Parathyroid adenoma (tissue), 2 donors: Measurements from ENCODE around the gene GAK.
"Not testable (repeated sequence)": the region's sequence is repeated elsewhere in the genome, so short reads cannot be mapped to it uniquely, and the experiment has no call there.

Experiments
- H2AFZ ChIP-seq: fragments of 300-600 bp; sonication (generic); one replicate; pipeline ENCODE4 v1.7.0; 2017; ENCODE audit warnings: antibody characterized with exemption, mild to moderate bottlenecking
- H3K27ac ChIP-seq: fragments of 300-600 bp; sonication (generic); one replicate; pipeline ENCODE4 v1.7.0; 2017
- H3K27me3 ChIP-seq: fragments of 300-600 bp; sonication (generic); one replicate; pipeline ENCODE4 v1.7.0; 2017; ENCODE audit warnings: low read length; ENCODE audit not compliant: control insufficient read depth, insufficient read depth
- H3K36me3 ChIP-seq: fragments of 300-600 bp; sonication (generic); one replicate; pipeline ENCODE4 v1.7.0; 2017; ENCODE audit warnings: low read length; ENCODE audit not compliant: control insufficient read depth, insufficient read depth
- H3K4me1 ChIP-seq: fragments of 300-600 bp; sonication (generic); one replicate; pipeline ENCODE4 v1.7.0; 2017; ENCODE audit warnings: control low read depth
- H3K4me2 ChIP-seq: fragments of 300-600 bp; sonication (generic); one replicate; pipeline ENCODE4 v1.7.0; 2017; ENCODE audit warnings: low read length
- H3K4me3 ChIP-seq: fragments of 300-600 bp; sonication (generic); one replicate; pipeline ENCODE4 v1.7.0; 2017; ENCODE audit warnings: low read depth, low read length
- H3K79me2 ChIP-seq: fragments of 300-600 bp; sonication (generic); one replicate; pipeline ENCODE4 v1.7.0; 2017; ENCODE audit warnings: control low read depth
- H3K9ac ChIP-seq: fragments of 300-600 bp; sonication (generic); one replicate; pipeline ENCODE4 v1.7.0; 2017; ENCODE audit warnings: mild to moderate bottlenecking
- H3K9me3 ChIP-seq: fragments of 300-600 bp; sonication (generic); one replicate; pipeline ENCODE4 v1.7.0; 2017; ENCODE audit warnings: low read length; ENCODE audit not compliant: control insufficient read depth
- TF ChIP-seq, protein P1 (sequence below): fragments of 300-600 bp; sonication (generic); IDR thresholded peaks from one replicate; pipeline ENCODE4 v1.7.0; 2017; ENCODE audit warnings: antibody characterized with exemption, mild to moderate bottlenecking
- donor health status: primary hyperparathyroidism.

Gene GAK

GRCh38 chr4:807792-808191, 124.3 kb downstream of the GAK start:
- Histone ChIP-seq H3K36me3 (no peaks in the 10 kb centered on the region), H3K9ac (no peak overlapping the region), H3K4me3 (no peak overlapping the region), H3K27me3 (no peaks in the 10 kb centered on the region), H3K79me2 (no peaks in the 10 kb centered on the region), H3K27ac (no peak overlapping the region), H3K4me2 (no peak overlapping the region), H3K9me3 (no peaks in the 10 kb centered on the region), H2AFZ (no peak overlapping the region), H3K4me1 (no peaks in the 10 kb centered on the region)
- TF ChIP-seq, protein P1, sequence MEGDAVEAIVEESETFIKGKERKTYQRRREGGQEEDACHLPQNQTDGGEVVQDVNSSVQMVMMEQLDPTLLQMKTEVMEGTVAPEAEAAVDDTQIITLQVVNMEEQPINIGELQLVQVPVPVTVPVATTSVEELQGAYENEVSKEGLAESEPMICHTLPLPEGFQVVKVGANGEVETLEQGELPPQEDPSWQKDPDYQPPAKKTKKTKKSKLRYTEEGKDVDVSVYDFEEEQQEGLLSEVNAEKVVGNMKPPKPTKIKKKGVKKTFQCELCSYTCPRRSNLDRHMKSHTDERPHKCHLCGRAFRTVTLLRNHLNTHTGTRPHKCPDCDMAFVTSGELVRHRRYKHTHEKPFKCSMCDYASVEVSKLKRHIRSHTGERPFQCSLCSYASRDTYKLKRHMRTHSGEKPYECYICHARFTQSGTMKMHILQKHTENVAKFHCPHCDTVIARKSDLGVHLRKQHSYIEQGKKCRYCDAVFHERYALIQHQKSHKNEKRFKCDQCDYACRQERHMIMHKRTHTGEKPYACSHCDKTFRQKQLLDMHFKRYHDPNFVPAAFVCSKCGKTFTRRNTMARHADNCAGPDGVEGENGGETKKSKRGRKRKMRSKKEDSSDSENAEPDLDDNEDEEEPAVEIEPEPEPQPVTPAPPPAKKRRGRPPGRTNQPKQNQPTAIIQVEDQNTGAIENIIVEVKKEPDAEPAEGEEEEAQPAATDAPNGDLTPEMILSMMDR = no peak

GRCh38 chr4:806979-807378, 125.1 kb downstream of the GAK start:
- not testable (repeated sequence) for H3K27ac ChIP-seq, H3K4me1 ChIP-seq, H3K27me3 ChIP-seq, H3K79me2 ChIP-seq, H3K4me3 ChIP-seq, H3K9ac ChIP-seq, H3K9me3 ChIP-seq, H3K36me3 ChIP-seq, H3K4me2 ChIP-seq, H2AFZ ChIP-seq

GRCh38 chr4:804804-805203, 127.3 kb downstream of the GAK start:
- H3K27me3 ChIP-seq = no peaks in the 10 kb centered on the region
- TF ChIP-seq, protein P1 = no peak
- H3K9me3 ChIP-seq = no peaks in the 10 kb centered on the region
- H3K4me1 ChIP-seq = no peaks in the 10 kb centered on the region
- H3K36me3 ChIP-seq = no peaks in the 10 kb centered on the region
- no peak overlapping the region for H3K9ac ChIP-seq
- no peak overlapping the region for H3K27ac ChIP-seq
- H3K4me3 ChIP-seq = no peak overlapping the region
- no peak overlapping the region for H3K4me2 ChIP-seq
- no peak overlapping the region for H2AFZ ChIP-seq
- no peaks in the 10 kb centered on the region for H3K79me2 ChIP-seq

DNA sequence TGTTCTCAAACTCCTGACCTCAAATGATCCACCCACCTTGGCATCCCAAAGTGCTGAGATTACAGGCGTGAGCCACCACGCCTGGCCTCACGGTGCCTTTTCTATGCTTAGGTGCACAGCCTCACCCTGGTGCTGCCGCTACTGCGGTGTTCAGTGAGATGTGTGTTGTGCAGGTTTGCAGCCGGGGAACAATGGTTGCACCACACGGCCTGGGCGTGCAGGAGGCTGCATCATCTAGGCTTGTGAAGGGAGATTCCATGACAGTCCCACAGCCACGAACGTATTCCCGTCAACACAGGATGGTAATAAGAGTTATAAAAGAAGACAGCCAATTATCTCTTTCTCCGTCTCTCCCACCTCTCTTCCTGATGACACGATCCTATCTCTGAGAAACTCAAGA, 128.2 kb downstream of the GAK start:
- no peak overlapping the region for H3K4me2 ChIP-seq
- H3K9me3 ChIP-seq = no peaks in the 10 kb centered on the region
- H3K4me1 ChIP-seq = no peaks in the 10 kb centered on the region
- TF ChIP-seq, protein P1 = no peak
- H3K4me3 ChIP-seq = no peak overlapping the region
- no peak overlapping the region for H3K27ac ChIP-seq
- H3K27me3 ChIP-seq = no peaks in the 10 kb centered on the region
- H3K9ac ChIP-seq = no peak overlapping the region
- no peaks in the 10 kb centered on the region for H3K79me2 ChIP-seq
- no peaks in the 10 kb centered on the region for H3K36me3 ChIP-seq
- H2AFZ ChIP-seq = no peak overlapping the region

DNA sequence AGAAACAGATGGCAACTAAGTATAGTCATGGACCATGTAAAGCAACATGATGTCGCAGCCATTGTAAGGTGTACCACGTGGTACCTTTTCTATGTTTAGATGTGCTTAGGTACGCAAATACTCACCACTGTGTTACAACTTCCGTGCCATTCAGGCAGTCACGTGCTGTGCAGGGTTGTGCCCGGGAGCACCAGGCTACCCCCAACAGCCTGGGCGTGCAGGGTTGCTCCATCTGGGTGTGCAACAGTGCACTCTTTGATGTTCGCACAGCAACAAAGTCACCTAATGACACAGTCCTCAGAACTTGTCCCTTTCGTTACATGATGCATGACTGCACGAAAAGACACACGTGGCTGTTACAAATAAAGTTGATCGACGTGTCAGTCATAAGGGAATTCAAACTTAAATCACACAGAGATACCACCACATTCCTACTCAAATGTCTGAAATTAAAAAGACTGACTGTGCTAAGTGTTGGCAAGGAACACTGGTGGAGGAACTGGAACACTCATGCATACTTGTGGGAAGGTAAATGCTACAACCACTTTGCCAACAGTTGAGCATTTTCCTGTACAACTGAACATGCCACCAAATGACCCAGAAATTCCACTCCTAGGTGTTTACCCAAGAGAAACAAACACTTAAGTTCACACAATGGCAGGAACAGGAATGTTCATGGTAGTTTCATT, 130.5 kb downstream of the GAK start:
- no peak overlapping the region for H3K4me2 ChIP-seq
- H3K4me1 ChIP-seq = no peaks in the 10 kb centered on the region
- TF ChIP-seq, protein P1 = no peak
- H2AFZ ChIP-seq = no peak overlapping the region
- H3K36me3 ChIP-seq = no peaks in the 10 kb centered on the region
- no peaks in the 10 kb centered on the region for H3K27me3 ChIP-seq
- H3K9ac ChIP-seq = no peak overlapping the region
- no peak overlapping the region for H3K4me3 ChIP-seq
- no peak overlapping the region for H3K27ac ChIP-seq
- H3K79me2 ChIP-seq = no peaks in the 10 kb centered on the region
- H3K9me3 ChIP-seq = no peaks in the 10 kb centered on the region
